ENCODE data around the gene HMX1.

DNA sequence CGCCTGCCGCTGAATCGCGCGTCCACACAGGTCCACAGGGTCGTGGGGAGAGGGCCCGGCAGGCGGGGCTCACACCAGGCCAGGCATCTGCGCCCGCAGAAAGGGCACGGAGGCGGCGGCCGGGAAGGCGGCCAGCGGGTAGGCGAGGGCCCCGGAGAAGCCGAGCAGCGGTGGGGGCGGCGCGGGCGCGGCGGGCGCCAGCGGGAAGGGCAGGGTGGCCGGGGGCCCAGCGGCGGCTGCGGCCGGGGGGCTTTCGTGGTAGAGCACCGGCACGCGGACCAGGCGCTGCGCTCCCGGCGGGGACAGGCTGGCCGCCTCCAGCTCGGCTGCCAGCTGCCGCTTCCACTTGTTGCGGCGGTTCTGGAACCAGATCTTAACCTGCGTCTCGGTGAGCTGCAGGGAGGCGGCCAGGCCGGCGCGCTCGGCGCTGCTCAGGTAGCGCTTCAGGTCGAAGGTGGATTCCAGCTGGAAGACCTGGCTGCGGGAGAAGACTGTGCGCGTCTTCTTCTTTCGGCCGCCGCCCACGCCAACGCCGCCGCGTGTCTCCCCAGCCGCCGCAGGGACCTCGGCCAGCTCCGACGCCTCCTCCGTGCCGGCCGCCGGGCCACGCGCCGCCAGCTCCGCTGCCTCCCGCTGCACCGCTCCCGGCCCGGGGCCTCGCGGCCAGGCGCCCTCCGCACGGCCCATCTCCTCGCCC, 3.9 kb downstream of the HMX1 start:
- TF ChIP-seq, protein P1, sequence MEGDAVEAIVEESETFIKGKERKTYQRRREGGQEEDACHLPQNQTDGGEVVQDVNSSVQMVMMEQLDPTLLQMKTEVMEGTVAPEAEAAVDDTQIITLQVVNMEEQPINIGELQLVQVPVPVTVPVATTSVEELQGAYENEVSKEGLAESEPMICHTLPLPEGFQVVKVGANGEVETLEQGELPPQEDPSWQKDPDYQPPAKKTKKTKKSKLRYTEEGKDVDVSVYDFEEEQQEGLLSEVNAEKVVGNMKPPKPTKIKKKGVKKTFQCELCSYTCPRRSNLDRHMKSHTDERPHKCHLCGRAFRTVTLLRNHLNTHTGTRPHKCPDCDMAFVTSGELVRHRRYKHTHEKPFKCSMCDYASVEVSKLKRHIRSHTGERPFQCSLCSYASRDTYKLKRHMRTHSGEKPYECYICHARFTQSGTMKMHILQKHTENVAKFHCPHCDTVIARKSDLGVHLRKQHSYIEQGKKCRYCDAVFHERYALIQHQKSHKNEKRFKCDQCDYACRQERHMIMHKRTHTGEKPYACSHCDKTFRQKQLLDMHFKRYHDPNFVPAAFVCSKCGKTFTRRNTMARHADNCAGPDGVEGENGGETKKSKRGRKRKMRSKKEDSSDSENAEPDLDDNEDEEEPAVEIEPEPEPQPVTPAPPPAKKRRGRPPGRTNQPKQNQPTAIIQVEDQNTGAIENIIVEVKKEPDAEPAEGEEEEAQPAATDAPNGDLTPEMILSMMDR (conservative IDR thresholded peaks at IDR 0.05; ENCODE audit: low read length) = no peak
- TF ChIP-seq EZH2phosphoT487 (IDR thresholded peaks at IDR 0.05; ENCODE audit: borderline replicate concordance, low read depth, low read length) = no peak
